ENCODE results near the gene RXRA.

DNA sequence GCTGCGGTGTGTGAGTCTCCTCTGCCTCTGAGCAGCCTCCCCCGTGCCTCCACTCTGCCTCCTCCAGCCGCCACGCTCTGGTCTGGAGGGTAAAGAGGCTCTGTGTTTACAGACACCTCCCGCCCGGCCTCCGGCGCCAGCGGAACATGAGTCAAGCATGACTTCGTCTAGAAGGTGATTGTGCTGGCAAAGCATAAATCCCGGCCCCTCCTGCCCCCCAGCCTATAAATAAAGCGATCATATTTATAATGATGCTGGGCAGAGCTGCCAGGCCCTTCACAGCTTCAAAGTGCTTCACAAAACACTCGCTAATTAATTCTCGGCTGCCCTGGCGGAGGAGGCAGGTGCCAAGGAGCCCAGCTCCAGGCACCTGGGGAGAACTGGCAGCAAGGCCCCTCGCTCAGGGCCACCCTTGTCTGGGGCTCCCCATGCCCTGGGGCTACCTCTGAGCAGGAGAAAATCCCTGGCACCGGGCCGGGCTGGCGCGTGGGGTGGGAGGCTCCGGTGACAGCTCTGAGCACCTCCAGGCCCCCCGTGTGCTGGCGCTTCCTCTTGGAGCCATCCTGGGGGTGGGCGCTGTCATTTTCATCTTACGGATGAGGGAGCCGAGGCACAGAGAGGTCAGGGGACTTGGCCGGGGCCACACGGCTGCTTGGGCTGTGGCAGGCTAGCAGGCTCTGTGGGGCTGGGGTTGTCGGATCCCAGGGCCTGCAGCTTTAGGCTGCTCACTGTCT lies 87.8 kb downstream of the RXRA start:
- TF ChIP-seq POLR2A (IDR thresholded peaks at IDR 0.05) = no peak
- TF ChIP-seq, protein P1, sequence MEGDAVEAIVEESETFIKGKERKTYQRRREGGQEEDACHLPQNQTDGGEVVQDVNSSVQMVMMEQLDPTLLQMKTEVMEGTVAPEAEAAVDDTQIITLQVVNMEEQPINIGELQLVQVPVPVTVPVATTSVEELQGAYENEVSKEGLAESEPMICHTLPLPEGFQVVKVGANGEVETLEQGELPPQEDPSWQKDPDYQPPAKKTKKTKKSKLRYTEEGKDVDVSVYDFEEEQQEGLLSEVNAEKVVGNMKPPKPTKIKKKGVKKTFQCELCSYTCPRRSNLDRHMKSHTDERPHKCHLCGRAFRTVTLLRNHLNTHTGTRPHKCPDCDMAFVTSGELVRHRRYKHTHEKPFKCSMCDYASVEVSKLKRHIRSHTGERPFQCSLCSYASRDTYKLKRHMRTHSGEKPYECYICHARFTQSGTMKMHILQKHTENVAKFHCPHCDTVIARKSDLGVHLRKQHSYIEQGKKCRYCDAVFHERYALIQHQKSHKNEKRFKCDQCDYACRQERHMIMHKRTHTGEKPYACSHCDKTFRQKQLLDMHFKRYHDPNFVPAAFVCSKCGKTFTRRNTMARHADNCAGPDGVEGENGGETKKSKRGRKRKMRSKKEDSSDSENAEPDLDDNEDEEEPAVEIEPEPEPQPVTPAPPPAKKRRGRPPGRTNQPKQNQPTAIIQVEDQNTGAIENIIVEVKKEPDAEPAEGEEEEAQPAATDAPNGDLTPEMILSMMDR (IDR thresholded peaks at IDR 0.05) = no peak
